A172 (cell line): ENCODE data around the gene MBLAC1. TPM values are rescaled to one million over a fixed set of nuclear protein-coding genes. Genes with fewer than 3 reads are reported as not detected.

Experiments
- DNase-seq: peaks from one replicate; pipeline ENCODE4 v3.0.0-alpha.2; 2015; ENCODE audit warnings: low spot score
- total RNA-seq: library from RNA; depleted of rRNA; stranded (reverse); fragments of >200 nt; shearing (Covaris generic); gene quantifications from 2 replicates; pipeline ENCODE4 v1.2.3, GENCODE V29; 2014; rRNA removed

MBLAC1 gene, protein sequence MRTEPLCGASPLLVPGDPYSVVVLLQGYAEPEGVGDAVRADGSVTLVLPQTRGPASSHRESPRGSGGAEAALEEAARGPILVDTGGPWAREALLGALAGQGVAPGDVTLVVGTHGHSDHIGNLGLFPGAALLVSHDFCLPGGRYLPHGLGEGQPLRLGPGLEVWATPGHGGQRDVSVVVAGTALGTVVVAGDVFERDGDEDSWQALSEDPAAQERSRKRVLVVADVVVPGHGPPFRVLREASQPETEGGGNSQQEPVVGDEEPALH
- total RNA-seq, result 1.4 and 2.9 TPM in 2 replicates

DNA sequence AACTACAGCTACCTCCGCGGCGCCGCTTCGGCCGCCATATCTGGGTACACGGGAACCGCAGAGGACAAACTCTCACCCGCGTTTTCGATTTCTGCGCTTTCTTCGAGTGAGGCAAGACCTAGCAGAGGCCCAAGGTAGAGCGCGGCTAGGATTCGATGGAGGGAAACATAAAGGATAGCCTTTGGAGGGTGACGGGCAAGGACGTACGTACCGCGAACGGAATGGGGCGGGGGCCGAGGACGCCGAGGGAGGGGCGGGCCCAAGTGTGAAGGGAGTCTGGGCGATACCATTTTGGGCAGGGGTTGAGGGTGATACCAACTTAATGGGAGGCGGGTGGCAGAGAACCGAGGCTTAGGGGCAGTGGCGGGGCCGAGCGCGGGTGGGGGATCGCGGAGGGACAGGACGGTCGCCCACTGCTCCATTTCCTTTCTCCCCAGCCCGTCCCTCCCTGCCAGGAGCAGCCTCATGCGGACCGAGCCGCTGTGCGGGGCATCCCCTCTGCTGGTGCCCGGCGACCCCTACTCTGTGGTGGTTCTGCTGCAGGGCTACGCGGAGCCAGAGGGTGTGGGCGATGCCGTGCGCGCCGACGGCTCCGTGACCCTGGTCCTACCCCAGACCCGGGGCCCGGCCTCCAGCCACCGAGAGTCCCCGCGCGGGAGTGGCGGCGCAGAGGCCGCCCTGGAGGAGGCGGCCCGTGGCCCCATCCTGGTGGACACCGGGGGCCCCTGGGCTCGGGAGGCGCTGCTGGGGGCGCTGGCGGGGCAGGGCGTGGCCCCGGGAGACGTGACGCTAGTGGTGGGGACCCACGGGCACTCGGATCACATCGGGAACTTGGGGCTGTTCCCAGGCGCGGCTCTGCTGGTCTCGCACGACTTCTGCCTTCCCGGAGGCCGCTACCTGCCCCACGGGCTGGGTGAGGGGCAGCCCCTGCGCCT, at the start of gene MBLAC1:
Gene MBLAC1, plus strand, starts transcription at position 37 of the 935 bp plus-strand sequence. Its CDS starts 429 bp downstream, at position 466.
- peak; percentile 88 for DNase-seq

DNA sequence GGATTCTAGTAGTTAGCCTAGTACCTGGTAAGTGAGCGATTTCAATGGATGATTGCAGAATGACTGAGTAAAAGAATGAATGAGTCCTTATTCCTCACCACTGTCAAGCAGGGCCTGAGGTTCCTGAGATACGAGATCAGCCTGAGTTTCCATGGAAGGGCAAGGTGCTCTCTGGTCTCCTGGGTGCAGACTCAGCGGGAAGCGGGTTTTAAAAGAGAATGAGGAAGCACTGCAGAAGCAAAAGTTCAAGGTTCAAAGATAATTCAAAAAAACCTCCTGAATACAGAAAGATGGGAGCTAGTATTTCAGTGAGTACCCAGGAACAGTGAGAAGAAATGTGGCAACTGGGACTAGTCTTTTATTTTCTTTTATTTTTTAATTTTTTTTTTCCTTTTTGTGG, 49.6 kb upstream of the MBLAC1 start:
- no peak for DNase-seq

DNA sequence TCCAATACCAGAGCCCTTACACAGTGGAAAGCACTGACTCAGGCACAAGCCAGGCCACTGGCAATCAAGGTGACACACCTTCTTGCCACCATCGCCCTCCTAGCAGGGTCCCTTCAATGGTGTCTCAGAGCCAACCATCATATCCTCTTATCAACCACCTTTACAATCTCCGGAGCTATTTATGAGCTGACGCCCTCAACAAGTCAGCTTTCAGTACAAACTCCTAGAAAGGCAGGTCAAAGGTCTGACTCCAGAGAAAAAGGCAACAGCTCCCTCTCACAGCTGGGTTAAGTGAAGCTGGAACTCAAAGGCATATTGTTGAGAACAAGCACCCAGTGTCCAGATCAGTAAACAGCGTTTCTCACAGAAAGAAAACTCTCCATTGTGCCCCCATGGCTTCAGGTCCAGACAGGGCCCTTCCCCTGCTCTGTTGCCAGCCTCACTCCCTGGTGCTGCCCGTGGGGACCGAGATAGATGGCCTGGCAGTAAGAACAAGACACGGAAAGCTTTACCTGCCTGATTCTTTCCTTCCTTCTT, 47.7 kb upstream of the MBLAC1 start:
- DNase-seq, result no peak

DNA sequence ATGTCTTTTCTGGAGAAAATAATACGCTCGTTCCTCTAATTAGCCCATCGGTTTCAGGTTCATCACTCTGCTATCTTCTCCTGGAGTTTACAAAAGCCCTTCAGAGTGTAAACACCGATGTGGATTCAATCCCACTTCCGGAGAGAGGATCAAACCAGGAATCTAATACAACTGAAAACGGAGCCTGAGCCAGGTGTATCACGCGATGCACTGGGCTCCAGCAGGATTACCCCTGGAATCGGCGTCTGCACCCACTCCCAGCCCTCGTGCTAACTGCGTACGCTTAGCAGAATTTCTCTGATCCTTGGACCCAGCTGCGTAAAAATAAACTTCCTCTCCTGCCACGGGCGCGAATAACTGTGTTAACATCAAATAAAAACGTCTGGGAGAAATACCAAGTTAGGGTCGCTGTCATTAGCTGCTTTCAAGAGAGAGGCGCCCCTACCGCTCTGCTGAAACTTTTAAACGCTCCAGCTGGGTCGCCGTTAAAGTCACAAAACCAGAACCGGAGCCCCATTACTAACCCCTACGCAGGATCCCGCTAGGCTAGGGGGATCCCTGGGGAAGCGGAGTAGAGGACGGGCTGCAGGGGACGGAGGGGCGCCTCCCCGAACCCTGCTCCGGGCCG, 45.7 kb upstream of the MBLAC1 start:
- no peak for DNase-seq

DNA sequence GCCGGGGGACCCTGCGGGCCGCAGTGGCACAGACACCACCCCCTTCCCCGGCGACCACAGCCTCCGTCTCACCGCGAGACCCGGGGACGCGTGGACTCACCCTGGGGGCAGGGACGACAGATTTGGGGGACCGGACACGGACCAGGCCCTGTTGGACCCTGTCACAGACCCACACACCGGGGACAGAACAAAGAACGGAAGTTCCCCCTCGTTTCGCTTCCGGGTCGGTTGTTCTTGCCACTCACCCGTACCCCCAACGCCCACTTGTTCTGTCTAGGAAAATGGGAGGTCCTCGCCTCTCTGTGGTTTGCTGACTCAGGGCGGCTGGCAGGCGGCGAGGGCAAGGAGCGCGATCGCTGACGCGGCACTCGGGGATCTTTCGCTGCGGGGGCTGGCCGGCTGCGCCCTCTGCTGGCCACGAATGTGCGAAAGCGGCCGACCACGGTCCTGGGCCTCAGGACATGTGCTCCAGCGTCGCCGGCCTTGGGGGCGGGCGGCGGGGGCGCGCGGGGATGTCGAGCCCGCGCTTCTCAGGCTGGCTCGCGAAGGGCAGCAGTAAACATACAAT, 45.1 kb upstream of the MBLAC1 start, which contains the start of gene ZNF3:
Gene ZNF3, minus strand, starts transcription at position 189 of the 568 bp plus-strand sequence. CDS start 4,366 bp downstream, outside the sequence.
- DNase-seq, result peak; percentile 98

DNA sequence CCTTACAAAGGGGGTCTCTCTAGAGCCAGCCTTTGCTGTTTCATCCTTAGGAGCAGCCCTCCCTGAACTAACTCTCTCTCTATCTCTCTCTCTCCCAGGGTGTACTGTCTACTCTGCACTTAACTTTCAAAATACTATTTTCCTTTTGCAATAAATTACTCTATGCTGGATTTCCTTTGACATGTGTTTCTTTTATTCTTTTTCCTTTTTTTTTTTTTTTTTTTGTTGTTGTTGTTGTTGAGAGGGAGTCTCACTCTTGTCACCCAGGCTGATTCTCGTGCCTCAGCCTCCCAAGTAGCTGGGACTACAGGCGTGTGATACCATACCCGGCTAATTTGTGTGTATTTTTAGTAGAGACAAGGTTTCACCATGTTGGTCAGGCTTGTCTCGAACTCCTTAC, 43.8 kb upstream of the MBLAC1 start:
- DNase-seq, result no peak

DNA sequence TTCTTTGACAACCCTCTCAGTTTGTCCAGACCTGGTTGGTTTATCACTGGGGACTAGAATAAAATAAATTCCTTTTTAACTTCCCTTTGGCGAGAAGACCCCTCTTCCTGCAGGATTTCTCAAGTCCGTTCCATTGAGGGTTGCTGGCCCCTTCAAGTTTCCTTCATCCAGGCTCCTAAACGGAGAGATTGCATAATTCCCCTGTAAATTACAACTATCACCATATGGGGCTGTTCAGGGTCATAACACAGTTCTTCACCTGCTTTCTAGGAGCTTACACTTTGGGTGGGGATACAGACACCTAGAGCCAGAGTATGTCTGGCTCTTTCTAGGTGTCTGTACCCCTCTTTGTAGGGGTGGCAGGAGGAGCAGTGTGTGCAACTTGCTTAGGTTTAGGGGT, 41.3 kb upstream of the MBLAC1 start:
- no peak for DNase-seq

DNA sequence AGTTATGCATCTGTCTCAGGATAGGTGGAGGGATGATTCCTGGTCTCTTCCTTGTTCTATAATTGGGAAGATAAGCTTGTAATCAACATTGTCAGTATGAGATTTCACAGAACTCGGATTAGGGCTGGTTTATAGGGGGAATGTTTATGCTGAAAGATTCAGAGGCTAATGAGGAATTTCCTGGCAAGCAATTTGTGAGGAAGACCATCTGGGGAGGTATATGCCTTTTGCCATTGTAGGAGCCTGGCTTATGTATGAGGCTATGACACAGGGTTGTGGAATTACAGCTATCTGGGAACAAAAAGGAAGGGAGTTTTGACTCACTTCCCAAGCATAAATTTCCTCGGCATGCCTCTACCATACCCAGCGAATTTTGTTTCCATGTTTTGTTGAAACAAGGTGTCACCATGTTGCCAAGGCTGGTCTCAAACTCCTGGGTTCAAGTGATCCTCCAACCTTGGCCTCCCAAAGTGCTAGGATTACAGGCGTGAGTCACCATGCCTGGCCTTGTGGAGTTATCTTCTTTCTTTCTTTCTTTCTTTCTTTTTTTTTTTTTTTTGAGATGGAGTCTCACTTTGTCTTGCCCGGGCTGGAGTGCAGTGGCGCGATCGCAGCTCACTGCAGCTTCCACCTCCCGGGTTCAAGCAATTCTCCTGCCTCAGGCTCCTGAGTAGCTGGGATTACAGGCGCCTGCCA, 39.6 kb upstream of the MBLAC1 start:
- peak; percentile 97 for DNase-seq

DNA sequence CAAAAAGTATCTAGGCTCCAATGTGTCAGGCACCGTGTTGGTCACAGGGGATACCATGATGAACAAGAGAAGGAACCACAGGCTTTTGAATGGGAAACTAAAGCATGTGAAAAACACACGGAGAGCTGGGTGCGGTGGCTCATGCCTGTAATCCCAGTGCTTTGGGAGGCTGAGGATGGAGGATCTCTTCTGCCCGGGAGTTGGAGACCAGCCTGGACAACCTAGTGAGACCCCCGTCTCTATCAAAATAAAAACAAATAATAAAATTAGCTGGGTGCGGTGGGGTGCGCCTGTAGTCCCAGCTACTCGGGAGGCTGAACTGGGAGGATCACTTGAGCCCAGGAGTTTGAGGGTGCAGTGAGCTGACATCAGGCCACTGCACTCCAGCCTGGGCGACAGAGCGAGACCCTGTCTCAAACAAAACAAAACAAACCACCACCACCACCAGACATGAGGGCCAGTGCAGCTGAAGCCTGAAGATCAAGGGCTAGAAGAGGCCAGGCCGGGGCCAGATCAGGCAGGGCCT, 38.6 kb upstream of the MBLAC1 start:
- no peak for DNase-seq

DNA sequence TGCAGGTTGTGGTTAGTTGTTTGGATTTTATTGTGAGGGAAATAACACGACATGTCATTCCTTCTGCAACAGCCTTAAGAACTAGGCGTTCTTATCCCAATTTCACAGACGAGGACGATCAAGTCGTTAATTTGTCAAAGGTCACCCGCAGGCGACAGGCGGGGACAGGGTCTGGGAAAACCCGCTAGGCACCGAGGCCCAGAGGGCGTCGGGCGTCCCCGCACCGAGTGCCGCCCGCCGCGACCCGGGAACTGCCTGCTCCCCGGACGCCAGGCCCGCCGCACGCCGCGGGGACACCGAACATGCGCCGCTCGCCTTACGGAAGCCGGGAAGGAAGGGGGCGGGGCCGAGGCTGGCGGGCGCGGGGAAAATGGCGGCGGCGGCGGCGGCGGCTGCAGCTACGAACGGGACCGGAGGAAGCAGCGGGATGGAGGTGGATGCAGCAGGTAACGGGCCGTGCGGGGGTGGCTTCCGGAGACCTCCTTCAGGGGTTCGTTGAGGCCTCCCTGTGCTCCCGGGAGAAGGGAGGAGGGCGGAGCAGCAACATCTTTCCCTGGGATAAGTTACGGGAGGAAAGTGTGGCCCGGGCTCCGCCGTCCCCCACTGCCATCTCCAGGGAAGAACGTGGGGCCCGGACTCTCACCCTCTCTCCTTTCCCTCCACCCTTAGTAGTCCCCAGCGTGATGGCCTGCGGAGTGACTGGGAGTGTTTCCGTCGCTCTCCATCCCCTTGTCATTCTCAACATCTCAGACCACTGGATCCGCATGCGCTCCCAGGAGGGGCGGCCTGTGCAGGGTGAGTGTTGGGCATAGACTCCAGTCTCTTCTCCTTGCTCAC, 37.9 kb upstream of the MBLAC1 start, which contains the start of gene COPS6:
Gene COPS6, plus strand, starts transcription at position 349 of the 837 bp plus-strand sequence. Its CDS starts 22 bp downstream, at position 371.
- DNase-seq, result no peak

DNA sequence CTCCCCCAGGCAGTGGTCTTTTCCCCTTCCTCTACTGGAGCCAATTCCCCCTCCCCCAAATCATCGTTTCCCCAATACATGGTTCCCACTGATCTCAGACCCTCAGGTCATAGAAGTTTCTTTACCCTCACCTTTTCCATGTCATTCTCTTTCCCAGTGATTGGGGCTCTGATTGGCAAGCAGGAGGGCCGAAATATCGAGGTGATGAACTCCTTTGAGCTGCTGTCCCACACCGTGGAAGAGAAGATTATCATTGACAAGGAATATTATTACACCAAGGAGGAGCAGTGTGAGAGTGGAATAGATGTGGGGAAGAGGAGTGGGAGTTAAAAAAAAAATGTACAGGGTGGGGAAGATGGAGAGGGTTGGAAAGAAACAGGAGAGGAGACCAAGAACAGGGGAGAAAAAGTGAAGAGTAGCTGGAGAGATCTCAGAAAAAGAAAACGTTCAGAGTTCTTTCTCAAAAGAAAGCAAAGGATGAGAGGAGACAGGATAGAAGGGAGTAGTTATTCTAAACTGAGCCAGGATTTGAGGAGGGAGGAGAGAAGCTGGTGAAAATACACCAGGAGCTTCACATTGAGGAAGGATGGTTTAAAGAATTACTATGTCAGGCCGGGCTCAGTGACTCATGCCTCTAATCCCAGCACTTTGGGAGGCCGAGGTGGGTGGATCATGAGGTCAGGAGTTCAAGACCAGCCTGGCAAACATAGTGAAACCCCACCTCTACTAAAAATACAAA, 37.1 kb upstream of the MBLAC1 start:
- peak; percentile 58 for DNase-seq

DNA sequence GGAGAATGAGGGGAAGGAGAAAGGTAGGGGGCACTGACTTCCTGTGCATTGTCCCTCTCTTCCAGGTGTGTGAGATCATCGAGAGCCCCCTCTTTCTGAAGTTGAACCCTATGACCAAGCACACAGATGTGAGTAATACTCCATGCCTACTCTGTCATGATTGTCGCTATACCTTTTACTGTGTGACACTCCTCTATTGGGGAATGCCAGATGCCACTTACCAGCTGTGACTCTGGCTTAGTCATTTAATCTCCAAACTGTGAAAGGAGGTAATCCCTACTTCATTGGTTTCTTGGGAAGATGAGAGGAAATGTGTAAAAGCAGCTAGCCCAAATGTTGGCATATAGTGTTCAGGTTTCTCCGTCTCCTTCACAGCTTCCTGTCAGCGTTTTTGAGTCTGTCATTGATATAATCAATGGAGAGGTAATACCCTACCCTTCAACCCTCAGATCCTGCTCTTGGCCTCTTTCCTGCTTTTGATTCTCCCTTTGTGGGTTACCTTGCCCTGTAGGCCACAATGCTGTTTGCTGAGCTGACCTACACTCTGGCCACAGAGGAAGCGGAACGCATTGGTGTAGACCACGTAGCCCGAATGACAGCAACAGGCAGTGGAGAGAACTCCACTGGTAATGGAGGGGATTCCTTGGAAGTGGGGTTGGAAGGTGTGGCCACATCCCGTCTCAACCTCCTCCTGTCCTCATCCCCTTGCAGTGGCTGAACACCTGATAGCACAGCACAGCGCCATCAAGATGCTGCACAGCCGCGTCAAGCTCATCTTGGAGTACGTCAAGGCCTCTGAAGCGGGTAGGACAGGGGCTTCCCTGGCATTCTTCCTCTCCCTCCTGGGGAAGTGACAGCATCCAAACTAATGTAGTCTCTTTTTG, 36.0 kb upstream of the MBLAC1 start:
- DNase-seq, result no peak

DNA sequence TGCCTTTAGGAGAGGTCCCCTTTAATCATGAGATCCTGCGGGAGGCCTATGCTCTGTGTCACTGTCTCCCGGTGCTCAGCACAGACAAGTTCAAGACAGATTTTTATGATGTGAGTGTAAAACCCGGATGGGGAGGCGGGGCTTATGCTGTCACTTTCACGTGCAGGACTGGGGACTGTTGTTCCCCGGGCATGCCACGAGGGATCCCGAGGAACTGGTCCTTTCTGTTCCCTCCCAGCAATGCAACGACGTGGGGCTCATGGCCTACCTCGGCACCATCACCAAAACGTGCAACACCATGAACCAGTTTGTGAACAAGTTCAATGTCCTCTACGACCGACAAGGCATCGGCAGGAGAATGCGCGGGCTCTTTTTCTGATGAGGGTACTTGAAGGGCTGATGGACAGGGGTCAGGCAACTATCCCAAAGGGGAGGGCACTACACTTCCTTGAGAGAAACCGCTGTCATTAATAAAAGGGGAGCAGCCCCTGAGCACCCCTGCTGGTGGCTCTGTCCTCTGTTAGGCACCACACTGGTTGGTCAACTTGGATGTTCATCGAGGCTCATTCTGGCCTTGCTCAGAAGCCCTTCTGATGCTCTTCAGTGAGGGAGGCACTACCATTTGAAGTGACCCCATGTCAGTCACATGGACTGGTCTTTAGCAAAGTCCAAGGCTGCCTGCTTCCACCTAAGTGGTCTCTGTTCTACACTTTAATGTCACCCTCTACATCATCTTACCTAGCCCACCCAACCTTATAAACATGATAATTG, 35.2 kb upstream of the MBLAC1 start:
- DNase-seq, result no peak

DNA sequence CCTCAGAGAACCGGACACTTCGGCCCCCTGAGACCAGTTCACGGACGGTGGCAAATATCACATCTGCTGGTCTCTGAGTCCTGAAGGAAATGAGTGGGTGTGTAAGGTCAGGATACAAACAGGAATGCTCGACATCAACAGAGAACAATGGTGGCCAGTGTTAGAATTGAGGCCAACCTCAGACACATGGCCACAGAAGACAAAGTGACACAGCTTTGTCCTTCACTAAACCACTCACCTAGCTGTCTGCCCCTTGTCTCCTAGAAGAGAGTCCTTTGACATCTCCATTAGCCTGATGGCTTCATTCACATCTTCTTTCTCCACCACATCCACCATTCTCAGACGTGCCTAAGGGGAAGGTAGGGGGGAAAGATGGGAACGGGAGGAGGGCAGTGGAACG, 33.7 kb upstream of the MBLAC1 start:
- no peak for DNase-seq

DNA sequence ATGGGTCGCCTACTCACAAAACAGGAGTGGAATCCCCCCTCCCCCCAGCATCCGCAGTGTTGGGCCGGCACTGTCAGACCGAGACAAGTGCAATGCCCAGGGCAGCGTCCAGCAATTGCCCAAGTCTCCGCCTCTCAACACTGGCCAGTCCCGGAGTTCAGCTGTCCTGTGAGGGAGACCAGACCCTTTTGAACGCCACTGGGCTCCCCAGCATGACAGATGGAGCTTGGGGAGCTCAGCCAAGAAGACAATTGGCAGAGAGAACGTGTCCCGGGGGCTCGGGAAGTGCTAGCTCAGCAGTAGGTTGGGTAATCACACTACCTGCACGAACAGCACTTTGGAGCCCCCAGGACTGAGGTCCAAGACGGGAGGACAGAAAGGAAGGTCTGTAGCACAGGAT, 33.3 kb upstream of the MBLAC1 start:
- DNase-seq, result no peak

DNA sequence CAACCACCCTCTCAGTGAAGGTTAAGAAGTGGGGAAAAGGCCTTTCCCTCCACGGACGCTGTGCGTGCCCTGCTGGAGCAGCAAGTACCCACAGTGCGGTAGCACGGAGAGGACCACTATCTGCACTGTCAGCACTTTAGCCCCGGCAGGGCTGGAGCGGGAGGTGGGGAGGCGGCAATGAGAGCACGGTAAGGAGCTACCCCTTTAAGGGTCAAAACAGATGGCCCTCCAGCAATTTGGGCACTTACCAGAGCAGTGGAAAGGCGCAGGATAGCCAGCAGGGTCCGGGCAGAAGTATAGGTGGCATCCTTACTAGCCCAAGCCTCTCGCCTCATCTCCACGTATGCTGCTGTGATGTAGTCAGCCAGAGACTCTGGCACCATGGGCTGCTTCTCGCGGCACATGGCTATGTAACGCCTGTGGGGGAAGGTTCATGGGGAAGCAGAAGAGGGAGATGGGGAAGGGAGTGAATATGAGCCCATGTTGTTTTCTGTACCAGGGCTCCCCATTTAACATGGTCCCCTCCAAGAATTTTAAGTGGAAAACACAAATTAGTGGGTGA, 32.8 kb upstream of the MBLAC1 start:
- no peak for DNase-seq

DNA sequence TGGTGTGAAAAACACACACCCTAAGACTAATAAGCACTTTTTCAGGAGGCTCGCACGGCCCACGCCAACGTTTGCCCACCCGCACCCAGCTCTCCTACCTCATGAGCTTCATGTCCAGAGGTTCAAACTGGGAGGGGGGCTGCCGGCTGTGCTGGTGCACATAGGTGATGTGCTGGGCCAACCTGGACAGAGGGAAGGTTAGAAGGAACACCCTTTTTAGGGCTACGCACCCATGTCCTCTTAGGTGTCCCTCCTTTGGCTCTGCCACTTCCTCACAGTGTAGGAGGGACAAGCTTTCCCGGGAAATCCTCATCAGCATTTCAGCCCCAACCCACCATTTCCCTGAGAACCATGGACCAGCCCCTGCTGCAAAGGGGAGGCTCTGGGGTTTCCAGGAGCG, 31.5 kb upstream of the MBLAC1 start:
- DNase-seq, result no peak
